H1 (cell line): Measurements from ENCODE around the gene GABPB2.

Source experiments
- MAX ChIP-seq: IDR thresholded peaks from 2 replicates; pipeline ENCODE4 v1.6.1; 2012; ENCODE audit warnings: inconsistent platforms
- POU5F1 ChIP-seq: IDR thresholded peaks from 2 replicates; pipeline ENCODE4 v1.6.1; 2011; ENCODE audit warnings: low read depth, mild to moderate bottlenecking, low read length, moderate library complexity

GRCh38 chr1:151049458-151049857, 21.1 kb upstream of the GABPB2 start:
- TF ChIP-seq MAX (no peak), POU5F1 (no peak)
